GM13977 (cell line): ENCODE measurements around the gene RBKS.
A peak's percentile ranks its signal among the peaks of the same experiment; 100 is the strongest.

Experiments used
- DNase-seq: peaks from one replicate; pipeline ENCODE4 v3.0.0; 2012; ENCODE audit warnings: low spot score
- in situ Hi-C: fragments of 300-500 bp; cut with MboI; formaldehyde crosslinking; loops from one replicate; pipeline ENCODE4 v1.12.0; 2022; ENCODE audit warnings: low sequenced_read_pairs, low pct_unique_long_range_greater_than_20kb, mixed read lengths, inconsistent platforms; ENCODE audit not compliant: unreplicated experiment
- TF ChIP-seq, protein P1 (sequence below): IDR thresholded peaks from 2 replicates; pipeline ENCODE4 v1.5.1; 2012; ENCODE audit warnings: mild to moderate bottlenecking, control low read depth; ENCODE audit not compliant: insufficient read depth; ENCODE audit errors: extremely low read depth, missing control alignments

RBKS gene

DNA sequence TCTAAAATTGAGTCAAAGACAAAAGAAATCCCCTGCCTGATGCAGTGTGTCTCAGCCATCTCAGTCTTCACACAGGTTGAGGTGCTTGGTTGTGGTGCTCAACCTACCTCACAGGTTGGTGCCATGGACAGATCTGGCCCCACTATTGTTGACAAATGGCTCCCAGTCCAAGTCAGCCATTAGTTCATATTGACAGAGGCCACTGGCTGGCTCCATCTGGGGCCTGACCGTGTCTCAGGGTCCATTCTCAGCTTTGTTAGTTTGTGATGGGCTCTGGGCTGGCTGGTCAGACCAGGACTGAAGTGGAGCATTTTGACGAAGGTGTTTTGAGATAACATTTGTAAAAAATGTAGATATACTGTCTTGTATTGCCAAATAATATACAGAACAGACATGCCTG, 81.8 kb downstream of the RBKS start:
- in situ Hi-C loops, result no loop called here
- TF ChIP-seq, protein P1, sequence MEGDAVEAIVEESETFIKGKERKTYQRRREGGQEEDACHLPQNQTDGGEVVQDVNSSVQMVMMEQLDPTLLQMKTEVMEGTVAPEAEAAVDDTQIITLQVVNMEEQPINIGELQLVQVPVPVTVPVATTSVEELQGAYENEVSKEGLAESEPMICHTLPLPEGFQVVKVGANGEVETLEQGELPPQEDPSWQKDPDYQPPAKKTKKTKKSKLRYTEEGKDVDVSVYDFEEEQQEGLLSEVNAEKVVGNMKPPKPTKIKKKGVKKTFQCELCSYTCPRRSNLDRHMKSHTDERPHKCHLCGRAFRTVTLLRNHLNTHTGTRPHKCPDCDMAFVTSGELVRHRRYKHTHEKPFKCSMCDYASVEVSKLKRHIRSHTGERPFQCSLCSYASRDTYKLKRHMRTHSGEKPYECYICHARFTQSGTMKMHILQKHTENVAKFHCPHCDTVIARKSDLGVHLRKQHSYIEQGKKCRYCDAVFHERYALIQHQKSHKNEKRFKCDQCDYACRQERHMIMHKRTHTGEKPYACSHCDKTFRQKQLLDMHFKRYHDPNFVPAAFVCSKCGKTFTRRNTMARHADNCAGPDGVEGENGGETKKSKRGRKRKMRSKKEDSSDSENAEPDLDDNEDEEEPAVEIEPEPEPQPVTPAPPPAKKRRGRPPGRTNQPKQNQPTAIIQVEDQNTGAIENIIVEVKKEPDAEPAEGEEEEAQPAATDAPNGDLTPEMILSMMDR, result no peak
- no peak for DNase-seq

DNA sequence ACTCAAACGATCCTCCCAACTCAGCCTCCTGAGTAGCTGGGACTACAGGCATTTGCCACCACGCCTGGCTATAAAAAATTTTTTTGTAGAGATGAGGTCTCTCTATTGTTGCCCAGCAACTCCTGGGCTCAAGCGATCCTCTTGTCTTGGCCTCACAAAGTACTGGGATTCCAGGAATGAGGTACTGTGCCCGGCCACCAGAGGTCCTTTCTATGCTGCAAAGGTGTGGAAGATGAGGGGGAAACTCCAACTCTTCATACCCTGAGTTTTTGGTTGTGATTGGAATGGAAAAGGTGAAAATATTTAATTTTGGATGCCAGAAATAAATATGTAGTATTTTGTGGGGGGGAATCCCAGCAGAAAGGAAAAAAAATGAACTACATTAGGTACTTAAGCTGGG, 82.7 kb downstream of the RBKS start:
- no peak for DNase-seq
- in situ Hi-C loops, result no loop called here
- TF ChIP-seq, protein P1, result peak; percentile 49

DNA sequence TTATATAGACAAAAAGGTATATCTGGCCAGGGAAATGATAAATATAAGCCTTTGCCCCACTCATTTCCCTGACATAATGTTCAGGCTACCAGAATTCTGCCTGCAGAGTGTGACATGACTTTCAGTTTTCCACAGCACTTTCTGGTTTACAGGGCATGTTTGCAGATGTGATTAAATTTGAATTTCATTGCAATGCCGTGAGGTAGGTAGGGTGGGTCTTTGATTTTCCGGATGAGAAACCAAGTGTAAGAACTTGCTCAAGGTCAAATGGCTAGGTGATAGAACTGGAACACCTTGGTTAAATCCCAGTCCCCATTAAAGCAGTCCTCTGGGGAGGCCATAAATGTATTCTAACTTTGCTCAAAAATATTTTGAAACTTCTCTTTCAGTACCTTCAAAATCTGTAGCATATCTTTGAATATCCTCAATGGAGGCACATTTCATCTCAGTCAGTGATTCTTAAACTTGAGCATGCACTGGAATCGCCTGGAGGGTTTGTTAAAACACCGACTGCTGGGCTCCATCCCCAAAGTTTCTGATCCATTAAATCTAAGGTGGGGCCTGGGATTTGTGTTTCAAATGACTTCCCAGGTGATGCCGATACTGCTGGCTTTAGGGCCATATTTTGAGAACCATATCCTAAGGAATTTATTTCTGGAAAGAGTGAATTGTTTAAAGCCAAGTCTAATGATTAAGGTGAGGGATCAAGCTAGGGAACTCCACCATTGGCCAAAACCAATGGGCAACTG, 83.7 kb downstream of the RBKS start:
- DNase-seq, result no peak
- TF ChIP-seq, protein P1, result no peak
- in situ Hi-C loops, result no loop called here

DNA sequence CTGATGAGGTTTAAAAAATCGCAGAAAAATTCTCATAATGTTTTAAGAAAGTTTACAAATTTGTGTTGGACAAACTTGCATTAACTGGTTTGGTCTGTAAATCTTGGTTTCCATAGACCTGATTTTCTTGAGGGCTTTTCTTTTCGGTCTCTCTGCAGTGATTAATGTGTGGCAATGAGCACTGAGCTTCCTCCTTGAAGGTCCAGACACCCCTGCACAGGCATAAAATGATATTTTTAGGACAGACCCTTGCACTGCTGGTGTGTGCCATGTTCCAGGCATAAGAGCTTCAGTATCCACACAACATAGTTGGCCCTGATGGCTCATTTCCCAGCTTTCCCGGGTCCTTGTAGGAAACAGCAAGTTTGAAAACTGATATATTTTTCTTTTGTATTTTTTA, 85.0 kb downstream of the RBKS start:
- TF ChIP-seq, protein P1, result no peak
- in situ Hi-C loops, result no loop called here
- no peak for DNase-seq

DNA sequence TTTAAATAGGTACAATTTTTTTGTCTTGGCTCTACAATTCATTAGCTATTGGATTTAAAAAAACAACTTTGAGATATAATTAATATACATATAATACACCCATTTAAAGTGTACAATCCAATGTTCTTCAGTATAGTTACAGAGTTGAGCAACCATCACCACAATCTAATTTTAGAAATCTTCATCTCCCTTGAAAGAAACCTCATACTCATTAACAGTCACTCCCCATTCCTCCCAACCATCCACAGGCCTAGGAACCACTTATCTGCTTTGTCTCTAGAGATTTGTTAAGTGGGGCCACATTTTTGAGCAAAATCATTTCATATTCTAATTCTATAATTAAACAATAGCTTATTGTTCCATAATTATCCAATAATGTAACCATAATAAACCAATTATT, 86.0 kb downstream of the RBKS start:
- TF ChIP-seq, protein P1, result no peak
- no peak for DNase-seq
- in situ Hi-C loops, result no loop called here

DNA sequence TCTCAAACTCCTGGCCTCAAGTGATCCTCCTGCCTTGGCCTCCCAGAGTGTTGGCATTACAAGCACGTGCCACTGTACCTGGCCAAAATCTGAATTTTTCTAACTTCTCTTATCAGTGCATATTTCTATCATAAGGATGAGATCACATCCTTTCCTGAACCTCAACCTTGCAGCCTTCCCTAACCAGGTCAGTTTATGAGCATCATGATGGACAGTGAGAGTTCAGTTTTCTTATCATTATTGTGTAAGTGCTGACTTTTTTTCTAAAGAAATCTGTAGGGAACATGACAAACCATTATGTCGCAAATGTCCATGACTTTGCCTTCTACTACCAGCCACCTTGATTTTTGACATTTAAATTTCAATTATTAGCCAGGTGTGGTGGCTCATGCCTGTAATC, 87.1 kb downstream of the RBKS start:
- in situ Hi-C loops, result no loop called here
- DNase-seq, result no peak
- TF ChIP-seq, protein P1, result no peak
